A549 (cell line): Measurements from ENCODE around the gene DISC1.

Experiments used
- CEBPB ChIP-seq, 2 experiments: fragments of >200 bp in 1 of 2; sonication (Bioruptor Twin) in 1 of 2; formaldehyde crosslinking in 1 of 2; IDR thresholded peaks; 2 replicates each; pipeline ENCODE4 v1.6.1; 2012 to 2016
- HOXA7 ChIP-seq: fragments of 250-450 bp; sonication (Bioruptor Pico); IDR thresholded peaks from 2 replicates; pipeline ENCODE4 v1.5.0; 2020; ENCODE audit warnings: mild to moderate bottlenecking, moderate library complexity
- JUN ChIP-seq, 2 experiments: fragments of >200 bp; sonication (Bioruptor Twin); formaldehyde crosslinking; IDR thresholded peaks; 2 replicates in 1 of 2; 3 replicates in 1 of 2; pipeline ENCODE4 v1.6.1; 2016 to 2017
- KDM1A ChIP-seq: fragments of 200-600 bp; sonication (generic); IDR thresholded peaks from 2 replicates; pipeline ENCODE4 v1.6.1; 2016; ENCODE audit warnings: low read depth, mild to moderate bottlenecking
- MAFK ChIP-seq: fragments of 450-650 bp; IDR thresholded peaks from 2 replicates; pipeline ENCODE4 v1.6.1; 2014; ENCODE audit not compliant: partially characterized antibody
- MYC ChIP-seq: IDR thresholded peaks from 2 replicates; pipeline ENCODE4 v1.6.1; 2012; ENCODE audit warnings: mild to moderate bottlenecking, inconsistent platforms, low read length, improper control_type of control experiment, borderline replicate concordance
- POLR2A ChIP-seq: IDR thresholded peaks from 2 replicates; pipeline ENCODE4 v1.6.1; 2012; ENCODE audit warnings: mild to moderate bottlenecking, low read length
- RAD21 ChIP-seq, 2 experiments: fragments of >200 bp in 1 of 2; sonication (Bioruptor Twin) in 1 of 2; formaldehyde crosslinking in 1 of 2; IDR thresholded peaks in 1 of 2; conservative IDR thresholded peaks in 1 of 2; 2 replicates in 1 of 2; 3 replicates in 1 of 2; pipeline ENCODE4 v1.6.1; 2012 to 2018; ENCODE audit warnings: inconsistent platforms in 1 of 2
- RFX5 ChIP-seq: fragments of 450-650 bp; IDR thresholded peaks from 2 replicates; pipeline ENCODE4 v1.7.1; 2014; ENCODE audit warnings: antibody characterized with exemption, mild to moderate bottlenecking, moderate library complexity
- ZFP36 ChIP-seq: fragments of 450-650 bp; IDR thresholded peaks from 2 replicates; pipeline ENCODE4 v1.6.1; 2014; ENCODE audit warnings: borderline replicate concordance; ENCODE audit not compliant: partially characterized antibody
- ZNF302 ChIP-seq: fragments of 250-450 bp; sonication (Bioruptor Pico); IDR thresholded peaks from 2 replicates; pipeline ENCODE4 v1.9.0; 2021; ENCODE audit warnings: inconsistent platforms, mild to moderate bottlenecking, moderate library complexity
- TF ChIP-seq, protein P1 (sequence below): IDR thresholded peaks from 2 replicates; pipeline ENCODE4 v1.6.1; 2012
- TF ChIP-seq, protein P2 (sequence below): fragments of 200-600 bp; sonication (generic); IDR thresholded peaks from 2 replicates; pipeline ENCODE4 v1.6.1; 2016; ENCODE audit warnings: antibody characterized with exemption, mild to moderate bottlenecking, moderate library complexity
- TF ChIP-seq, protein P3 (sequence below): fragments of >200 bp; sonication (Bioruptor Twin); formaldehyde crosslinking; IDR thresholded peaks from 3 replicates; pipeline ENCODE4 v1.5.1; 2016

DNA sequence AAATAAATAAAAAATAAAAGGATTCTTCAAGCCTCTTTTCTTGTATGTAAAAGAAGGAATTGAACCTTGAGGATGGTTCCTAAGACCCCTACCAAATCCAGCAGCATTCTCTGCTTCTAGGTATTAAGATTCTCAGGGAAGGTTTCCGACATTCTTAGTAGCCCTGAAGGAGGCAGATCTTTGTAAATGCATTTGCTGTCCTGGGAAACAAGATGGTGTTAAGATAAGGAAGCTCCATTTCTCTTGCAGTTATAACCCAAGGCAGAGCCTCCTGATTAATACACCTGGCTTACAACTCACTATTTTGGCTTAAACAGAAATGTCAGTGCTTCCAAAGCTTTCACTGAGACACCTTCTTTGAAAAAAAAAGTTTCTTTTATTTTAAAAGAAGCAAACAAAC, 393.8 kb downstream of the DISC1 start:
- TF ChIP-seq, protein P1, sequence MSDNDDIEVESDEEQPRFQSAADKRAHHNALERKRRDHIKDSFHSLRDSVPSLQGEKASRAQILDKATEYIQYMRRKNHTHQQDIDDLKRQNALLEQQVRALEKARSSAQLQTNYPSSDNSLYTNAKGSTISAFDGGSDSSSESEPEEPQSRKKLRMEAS: no peak
- TF ChIP-seq JUN (IDR thresholded peaks at IDR 0.05) (no peak), MAFK (no peak), ZFP36 (no peak), MYC (no peak), POLR2A (no peak), HOXA7 (CRISPR knock-in tag) (no peak), RAD21 (conservative IDR thresholded peaks at IDR 0.05 in 1 of 2, IDR thresholded peaks at IDR 0.05 in 1 of 2) (no peak), KDM1A (no peak), ZNF302 (no peak), RFX5 (no peak), CEBPB (IDR thresholded peaks at IDR 0.05) (no peak)
- TF ChIP-seq, protein P2, sequence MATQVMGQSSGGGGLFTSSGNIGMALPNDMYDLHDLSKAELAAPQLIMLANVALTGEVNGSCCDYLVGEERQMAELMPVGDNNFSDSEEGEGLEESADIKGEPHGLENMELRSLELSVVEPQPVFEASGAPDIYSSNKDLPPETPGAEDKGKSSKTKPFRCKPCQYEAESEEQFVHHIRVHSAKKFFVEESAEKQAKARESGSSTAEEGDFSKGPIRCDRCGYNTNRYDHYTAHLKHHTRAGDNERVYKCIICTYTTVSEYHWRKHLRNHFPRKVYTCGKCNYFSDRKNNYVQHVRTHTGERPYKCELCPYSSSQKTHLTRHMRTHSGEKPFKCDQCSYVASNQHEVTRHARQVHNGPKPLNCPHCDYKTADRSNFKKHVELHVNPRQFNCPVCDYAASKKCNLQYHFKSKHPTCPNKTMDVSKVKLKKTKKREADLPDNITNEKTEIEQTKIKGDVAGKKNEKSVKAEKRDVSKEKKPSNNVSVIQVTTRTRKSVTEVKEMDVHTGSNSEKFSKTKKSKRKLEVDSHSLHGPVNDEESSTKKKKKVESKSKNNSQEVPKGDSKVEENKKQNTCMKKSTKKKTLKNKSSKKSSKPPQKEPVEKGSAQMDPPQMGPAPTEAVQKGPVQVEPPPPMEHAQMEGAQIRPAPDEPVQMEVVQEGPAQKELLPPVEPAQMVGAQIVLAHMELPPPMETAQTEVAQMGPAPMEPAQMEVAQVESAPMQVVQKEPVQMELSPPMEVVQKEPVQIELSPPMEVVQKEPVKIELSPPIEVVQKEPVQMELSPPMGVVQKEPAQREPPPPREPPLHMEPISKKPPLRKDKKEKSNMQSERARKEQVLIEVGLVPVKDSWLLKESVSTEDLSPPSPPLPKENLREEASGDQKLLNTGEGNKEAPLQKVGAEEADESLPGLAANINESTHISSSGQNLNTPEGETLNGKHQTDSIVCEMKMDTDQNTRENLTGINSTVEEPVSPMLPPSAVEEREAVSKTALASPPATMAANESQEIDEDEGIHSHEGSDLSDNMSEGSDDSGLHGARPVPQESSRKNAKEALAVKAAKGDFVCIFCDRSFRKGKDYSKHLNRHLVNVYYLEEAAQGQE: no peak
- TF ChIP-seq, protein P3, sequence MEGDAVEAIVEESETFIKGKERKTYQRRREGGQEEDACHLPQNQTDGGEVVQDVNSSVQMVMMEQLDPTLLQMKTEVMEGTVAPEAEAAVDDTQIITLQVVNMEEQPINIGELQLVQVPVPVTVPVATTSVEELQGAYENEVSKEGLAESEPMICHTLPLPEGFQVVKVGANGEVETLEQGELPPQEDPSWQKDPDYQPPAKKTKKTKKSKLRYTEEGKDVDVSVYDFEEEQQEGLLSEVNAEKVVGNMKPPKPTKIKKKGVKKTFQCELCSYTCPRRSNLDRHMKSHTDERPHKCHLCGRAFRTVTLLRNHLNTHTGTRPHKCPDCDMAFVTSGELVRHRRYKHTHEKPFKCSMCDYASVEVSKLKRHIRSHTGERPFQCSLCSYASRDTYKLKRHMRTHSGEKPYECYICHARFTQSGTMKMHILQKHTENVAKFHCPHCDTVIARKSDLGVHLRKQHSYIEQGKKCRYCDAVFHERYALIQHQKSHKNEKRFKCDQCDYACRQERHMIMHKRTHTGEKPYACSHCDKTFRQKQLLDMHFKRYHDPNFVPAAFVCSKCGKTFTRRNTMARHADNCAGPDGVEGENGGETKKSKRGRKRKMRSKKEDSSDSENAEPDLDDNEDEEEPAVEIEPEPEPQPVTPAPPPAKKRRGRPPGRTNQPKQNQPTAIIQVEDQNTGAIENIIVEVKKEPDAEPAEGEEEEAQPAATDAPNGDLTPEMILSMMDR: no peak
